Forelimb muscle (tissue), 1 donor: ENCODE results near the gene NOP10. TPM values are rescaled to one million over a fixed set of nuclear protein-coding genes. Genes with fewer than 3 reads are reported as not detected.
A peak's percentile ranks its signal among the peaks of the same experiment; 100 is the strongest.
"Not testable (repeated sequence)": the region's sequence is repeated elsewhere in the genome, so short reads cannot be mapped to it uniquely, and the experiment has no call there.

Source experiments
- DNase-seq: peaks from one replicate; pipeline ENCODE4 v3.0.0-alpha.2; 2013; ENCODE audit warnings: low read depth
- polyA plus RNA-seq: library from polyadenylated mRNA; unstranded; fragments of 120-200 nt; gene quantifications from one replicate; pipeline ENCODE4 v1.2.1, GENCODE V29; 2013; ENCODE audit not compliant: insufficient read length

NOP10 gene
- 91.4 TPM for polyA plus RNA-seq

- peak; percentile 89 for DNase-seq
These were observed at the start of gene NOP10, which contains the start of gene NUTM1 for GRCh38 chr15:34342737-34343575. NOP10 (minus strand) TSS chr15:34343136; CDS start chr15:34343073, 63 bp downstream. NUTM1 (plus strand) TSS chr15:34343315; CDS start chr15:34343697, 382 bp downstream.

GRCh38 chr15:34389594-34390086 lies 46.7 kb upstream of the NOP10 start:
- not testable (repeated sequence) for DNase-seq

- not testable (repeated sequence) for DNase-seq
These were observed 39.0 kb upstream of the NOP10 start for GRCh38 chr15:34381829-34382521.

DNA sequence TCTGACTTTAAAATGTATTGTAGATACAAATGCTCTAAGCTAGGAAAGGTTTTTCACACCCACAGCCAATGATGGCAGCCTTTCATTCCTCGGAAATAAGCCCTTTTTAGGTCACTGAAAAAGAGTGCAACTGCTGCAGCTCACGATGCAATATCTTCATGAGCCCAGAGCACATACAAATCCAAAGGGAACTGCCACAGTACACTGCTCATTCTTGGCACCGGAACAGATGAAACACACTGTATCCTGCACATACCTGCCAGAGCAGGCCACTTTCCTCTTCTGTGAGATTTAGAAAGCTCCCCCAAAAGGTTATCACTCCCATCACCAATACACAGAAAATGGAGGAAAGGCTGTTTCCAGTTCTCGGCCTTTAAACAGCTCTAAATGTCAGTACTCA lies 37.6 kb upstream of the NOP10 start:
- not testable (repeated sequence) for DNase-seq

DNA sequence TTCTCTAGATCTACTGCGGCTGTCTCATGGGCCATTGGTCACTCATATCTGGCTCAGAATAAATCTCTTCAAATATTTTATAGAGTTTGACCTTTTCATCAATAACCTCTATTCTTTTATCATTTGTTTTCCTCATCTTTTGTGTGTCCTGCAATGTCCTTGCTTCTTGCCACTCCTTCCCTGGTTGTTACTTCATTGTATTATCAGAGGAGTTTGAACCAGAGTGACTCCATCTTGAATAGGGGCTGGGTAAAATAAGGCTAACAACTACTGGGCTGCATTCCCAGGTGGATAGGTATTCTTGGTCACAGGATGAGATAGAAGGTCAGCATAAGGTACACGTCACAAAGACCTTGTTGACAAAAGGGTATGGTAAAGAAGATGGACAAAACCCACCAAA lies 33.9 kb upstream of the NOP10 start:
- DNase-seq = no peak

GRCh38 chr15:34375541-34375940 lies 32.6 kb upstream of the NOP10 start:
- DNase-seq = not testable (repeated sequence)

GRCh38 chr15:34374816-34375215 lies 31.9 kb upstream of the NOP10 start:
- DNase-seq = no peak

DNA sequence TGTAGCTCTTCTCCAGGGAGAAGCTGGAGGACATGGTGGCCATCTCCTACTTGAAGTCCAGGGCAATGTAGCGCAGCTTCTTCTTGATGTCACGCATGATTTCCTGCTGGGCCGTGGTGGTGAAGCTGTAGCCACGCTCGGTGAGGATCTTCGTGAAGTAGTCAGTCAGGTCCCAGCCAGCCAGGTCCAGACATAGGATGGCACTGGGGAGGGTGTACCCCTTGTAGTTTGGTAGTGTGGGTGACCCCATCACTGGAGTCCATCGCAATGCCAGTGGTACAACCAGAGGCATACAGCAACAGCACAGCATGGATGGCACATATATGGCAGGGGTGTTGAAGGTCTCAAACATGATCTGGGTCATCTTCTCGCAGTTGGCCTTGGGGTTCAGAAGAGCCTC lies 31.0 kb upstream of the NOP10 start:
- DNase-seq = no peak

- DNase-seq = no peak
These were observed 27.7 kb upstream of the NOP10 start for GRCh38 chr15:34370643-34371042.

DNA sequence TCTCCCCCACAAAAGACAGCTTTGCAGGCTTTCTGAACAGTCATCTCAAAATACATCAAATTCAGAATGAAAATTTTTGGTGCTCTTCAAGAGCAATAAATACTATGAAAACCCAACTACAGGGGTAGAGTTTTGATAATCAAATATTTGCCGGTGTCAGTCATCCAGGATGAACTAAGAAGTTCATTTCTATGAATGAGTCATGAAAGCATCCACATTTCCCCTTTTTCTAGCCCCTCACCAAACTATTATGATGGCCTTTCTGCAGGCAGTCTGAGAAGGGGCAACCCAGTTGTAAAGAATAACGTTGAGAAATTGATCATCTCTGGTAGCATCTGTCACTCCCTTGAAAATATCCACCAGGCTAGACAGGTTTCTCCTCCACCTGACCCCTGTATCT lies 27.2 kb upstream of the NOP10 start:
- DNase-seq = no peak

- DNase-seq = no peak
These were observed 24.5 kb upstream of the NOP10 start, which contains the start of gene LPCAT4 for GRCh38 chr15:34367101-34368081. LPCAT4 (minus strand) TSS chr15:34367196; CDS start chr15:34367100, 96 bp downstream.

DNA sequence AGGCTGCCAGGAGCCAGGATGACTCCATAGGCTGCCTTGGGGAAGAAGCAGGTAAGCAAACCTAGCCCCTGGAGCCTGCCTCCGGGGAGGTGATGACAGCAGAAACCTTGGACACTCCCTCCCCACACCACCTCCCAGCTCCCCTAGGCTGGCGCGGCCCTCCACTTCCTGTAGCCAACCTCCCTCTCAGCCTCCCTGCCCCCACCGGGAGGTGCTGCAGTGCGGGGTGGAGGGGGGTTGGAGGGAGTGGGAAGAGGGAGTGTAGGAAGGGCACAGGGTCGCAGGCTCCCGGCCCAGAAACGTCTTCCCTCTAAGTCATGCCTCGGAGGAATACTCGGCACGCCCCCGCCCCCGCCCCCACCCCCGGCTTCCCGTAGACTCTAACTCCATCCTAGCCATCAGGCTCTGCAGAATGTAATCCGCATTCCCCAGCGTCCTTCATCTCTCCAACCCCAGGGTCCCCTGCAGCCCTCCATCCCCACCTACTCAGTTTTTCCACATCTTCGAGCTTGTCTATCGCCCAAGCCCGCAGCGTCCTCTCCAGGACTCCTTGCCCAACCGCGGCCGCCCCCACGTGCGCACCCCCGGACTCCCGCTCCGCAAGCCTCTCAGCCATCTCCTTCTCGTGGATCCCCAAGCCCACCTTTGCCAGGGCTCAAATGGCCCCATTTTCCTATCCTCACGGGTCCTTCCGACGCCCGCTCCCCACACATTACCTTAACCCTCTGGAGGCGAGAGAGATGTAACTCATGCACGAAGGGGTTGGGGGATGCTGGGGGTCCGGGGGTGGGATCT lies 23.5 kb upstream of the NOP10 start:
- DNase-seq = no peak

DNA sequence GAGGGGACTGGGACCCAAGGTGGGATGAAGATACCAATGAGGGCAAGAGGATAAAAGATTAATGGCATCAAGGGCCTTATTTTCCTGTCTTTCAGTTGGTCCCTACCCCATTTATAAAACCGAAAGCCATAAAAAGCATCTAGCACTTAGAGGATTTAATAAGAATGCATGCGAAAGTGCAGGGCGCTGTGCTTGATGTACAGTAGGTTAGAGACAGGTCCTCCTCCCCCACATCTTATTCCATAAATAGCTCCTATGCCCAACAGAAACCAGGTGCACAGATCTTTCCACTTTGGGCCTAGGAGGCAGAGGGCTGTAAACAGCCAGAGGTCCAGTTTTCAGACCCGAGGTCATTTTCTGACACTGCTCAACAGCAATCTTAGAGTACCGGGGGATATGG lies 22.9 kb upstream of the NOP10 start:
- no peak for DNase-seq

- DNase-seq = no peak
These were observed 22.3 kb upstream of the NOP10 start for GRCh38 chr15:34365091-34365825.

- DNase-seq = no peak
These were observed 21.1 kb upstream of the NOP10 start for GRCh38 chr15:34364041-34364440.

DNA sequence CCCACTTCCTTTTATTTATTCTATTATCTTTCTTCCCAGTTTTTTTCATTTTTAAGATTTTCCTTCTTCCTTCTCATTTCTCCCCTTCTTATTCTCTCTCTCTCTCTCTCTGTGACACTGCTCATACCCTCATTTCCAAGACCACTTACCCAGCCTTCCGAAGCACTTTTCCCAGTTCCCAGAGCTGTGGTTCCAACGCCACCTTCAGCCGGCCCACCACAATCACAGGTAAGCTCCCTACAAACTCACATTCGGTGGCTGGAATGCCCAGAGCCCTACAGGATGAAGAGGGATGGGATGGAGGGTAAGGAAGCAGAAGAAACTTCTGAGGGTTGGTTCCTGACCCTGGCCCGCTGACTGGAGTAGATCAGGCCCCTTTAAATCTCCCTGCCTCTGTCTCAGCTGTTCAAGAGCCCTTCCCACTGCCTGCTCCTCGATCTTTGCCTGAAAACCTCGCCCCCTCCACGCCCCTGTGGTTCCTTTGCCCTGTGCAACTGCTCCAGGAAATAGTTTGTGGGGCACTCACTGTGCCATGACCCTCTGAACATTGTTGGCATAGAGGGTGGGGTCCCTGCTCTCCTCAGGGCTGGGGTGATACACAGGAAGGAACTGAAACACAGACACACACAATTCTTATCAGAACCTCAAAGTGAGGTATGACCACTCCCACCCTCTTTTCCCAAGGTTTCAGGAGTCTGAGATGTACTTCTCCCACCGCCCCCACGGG lies 19.3 kb upstream of the NOP10 start:
- no peak for DNase-seq

DNA sequence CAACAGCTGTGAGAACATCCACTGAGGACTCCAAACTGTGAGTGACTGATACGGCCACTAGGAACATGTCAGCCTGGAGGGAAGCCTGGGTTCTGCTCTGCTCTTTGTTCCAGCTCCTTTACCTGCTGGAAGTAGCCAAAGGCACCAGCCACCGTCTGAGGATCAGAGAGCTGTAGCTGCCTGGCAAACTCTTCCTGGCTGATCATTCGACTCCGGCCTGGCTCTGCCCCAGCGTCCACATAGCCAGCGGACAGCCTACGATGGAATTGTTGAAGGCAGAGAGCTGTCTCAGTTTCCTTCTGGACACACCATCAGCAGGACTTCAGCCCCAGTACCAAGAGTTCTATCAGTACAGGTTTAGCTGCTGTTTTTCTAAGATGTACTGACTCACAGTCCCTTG lies 18.3 kb upstream of the NOP10 start:
- no peak for DNase-seq

DNA sequence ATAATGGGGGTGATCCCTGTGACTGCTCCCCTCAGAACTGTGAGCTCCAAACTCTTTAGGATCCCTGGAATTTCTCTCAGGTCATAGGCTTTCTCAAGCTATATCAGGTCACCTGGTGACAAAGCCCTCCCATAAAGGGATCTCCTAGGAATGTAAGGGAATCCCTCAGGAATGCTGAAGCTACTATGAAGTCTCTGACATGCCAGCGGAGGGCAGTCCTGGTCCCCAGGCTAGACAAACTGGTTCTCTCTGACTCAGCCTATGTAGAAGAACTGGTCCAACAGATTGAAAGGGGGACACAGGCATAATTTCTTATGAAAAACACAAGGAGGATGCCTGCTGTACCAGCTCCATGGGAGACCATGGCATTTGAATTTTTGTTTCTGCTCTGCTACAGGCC lies 17.4 kb upstream of the NOP10 start:
- DNase-seq = no peak

DNA sequence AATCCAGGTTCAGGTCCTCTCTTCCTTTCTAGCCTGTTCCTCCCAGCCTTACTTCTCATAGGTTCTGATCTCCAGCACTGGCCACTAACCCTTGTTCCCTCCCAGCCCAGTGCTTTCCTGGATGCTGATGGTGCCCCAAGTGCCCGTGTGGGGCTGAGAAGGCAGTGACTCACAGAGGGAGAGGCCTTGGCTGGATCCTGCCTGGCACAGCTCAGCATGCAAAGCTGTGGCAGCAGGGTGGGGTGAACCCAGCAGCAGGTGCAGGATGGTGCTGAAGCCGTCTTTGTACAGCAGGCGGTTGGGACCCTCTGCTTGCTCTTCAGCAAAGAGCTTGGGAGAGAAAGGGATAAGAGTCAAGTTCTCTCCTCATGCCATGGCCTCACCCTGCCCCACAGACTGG lies 16.5 kb upstream of the NOP10 start:
- no peak for DNase-seq
